ENCODE measurements around the gene ZBTB49. TPM values are rescaled to one million over a fixed set of nuclear protein-coding genes. Genes with fewer than 3 reads are reported as not detected.

ZBTB49 gene
- total and polyA plus RNA-seq, 8 donors, result 4.8 to 13.5 (median 9.7) TPM

DNA sequence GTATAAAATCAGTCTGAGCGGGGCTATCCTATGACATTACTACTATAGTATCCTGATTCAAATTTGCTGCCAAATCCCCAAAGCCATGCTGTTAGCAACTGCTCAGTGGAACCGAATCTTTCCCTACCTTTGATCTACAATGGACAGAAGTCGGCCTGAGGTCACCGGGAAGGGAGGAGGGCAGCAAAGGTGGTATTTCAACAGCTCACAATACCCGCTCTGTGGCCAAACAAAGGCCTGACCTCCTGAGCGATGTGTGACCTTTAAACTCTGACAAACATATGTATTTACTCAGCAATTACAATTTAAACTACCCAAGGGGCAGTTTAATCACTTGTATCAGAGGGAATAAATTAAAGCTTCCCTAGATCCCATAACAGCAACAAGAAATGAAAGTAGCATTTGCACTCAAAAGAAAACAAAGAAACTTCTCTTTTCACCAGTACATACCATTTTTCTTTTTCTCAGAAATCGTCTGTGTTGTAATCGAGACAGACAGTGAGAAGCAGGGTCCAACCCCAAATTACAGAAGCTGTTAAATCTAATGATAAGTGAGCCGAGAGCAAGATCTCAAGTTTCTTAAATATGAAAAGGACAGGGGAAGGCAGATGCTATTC, 30.5 kb upstream of the ZBTB49 start:
- H3K4me1 ChIP-seq, result no peaks in the 10 kb centered on the region
- intact Hi-C loops (cut with DNase I), result no loop called here
- ATAC-seq (peak; percentile 20), DNase-seq (no peak)
- H3K27ac ChIP-seq, result no peak overlapping the region
- H3K36me3 ChIP-seq, result no peaks in the 10 kb centered on the region
- TF ChIP-seq, protein P1, sequence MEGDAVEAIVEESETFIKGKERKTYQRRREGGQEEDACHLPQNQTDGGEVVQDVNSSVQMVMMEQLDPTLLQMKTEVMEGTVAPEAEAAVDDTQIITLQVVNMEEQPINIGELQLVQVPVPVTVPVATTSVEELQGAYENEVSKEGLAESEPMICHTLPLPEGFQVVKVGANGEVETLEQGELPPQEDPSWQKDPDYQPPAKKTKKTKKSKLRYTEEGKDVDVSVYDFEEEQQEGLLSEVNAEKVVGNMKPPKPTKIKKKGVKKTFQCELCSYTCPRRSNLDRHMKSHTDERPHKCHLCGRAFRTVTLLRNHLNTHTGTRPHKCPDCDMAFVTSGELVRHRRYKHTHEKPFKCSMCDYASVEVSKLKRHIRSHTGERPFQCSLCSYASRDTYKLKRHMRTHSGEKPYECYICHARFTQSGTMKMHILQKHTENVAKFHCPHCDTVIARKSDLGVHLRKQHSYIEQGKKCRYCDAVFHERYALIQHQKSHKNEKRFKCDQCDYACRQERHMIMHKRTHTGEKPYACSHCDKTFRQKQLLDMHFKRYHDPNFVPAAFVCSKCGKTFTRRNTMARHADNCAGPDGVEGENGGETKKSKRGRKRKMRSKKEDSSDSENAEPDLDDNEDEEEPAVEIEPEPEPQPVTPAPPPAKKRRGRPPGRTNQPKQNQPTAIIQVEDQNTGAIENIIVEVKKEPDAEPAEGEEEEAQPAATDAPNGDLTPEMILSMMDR (IDR thresholded peaks at IDR 0.05), result no peak
- no peaks in the 10 kb centered on the region for H3K9me3 ChIP-seq
- no peaks in the 10 kb centered on the region for H3K27me3 ChIP-seq
- H3K4me3 ChIP-seq, result no peak overlapping the region

DNA sequence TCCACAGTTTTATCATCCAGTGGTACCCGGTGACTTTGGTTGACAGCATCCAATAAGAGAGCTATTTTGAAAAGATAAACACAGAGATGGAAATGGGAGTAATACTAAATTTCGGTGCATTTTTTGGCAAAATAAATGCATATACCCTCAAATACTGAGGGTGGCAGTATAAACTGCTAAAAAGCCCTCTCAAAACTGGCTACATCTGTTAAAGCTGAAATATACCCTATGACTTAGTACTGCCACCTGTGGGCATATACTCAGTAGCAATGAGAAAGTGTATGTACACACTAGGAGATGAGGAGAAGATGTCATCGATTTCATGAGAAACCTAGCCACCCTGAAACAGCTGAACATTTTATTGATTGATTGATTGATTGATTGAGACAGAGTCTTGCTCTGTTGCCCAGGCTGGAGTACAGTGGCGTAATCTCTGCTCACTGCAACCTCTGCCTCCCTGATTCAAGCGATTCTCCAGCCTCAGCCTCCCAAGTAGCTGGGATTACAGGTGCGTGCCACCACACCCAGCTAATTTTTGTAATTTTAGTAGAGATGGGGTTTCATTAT, 29.8 kb upstream of the ZBTB49 start:
- ATAC-seq (peak; percentile 84), DNase-seq (peak in 1 of 4 donors; percentile 12)
- intact Hi-C loops (cut with DNase I), result no loop called here
- H3K4me1 ChIP-seq, result no peaks in the 10 kb centered on the region
- H3K4me3 ChIP-seq, result no peak overlapping the region
- no peak overlapping the region for H3K27ac ChIP-seq
- no peaks in the 10 kb centered on the region for H3K36me3 ChIP-seq
- no peaks in the 10 kb centered on the region for H3K27me3 ChIP-seq
- H3K9me3 ChIP-seq, result no peaks in the 10 kb centered on the region
- TF ChIP-seq, protein P1 (IDR thresholded peaks at IDR 0.05), result peak in 1 of 2 donors; percentile 39

DNA sequence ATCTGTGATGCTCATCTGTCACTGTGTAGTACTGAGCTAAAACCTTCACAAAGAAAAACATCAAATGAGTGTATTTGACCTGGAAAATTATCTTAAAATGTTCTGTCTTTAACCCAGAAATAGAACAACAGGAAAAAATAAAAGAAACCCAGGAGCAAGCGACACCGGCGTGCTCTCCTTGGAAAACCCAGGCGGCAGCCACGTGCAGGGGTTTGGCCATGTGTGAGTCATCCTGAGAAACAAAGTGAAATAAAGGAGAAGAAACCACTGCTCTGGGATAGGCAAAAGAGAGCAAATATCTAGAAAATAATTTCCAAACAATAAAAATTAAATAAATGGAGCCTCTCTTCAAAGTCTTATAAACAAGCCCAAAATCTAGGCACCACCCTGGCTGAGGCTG, 22.1 kb upstream of the ZBTB49 start:
- no peak for DNase-seq
- Histone ChIP-seq H3K27ac (peak overlapping the region in 1 of 2 donors; percentile 80), H3K9me3 (no peaks in the 10 kb centered on the region), H3K4me1 (peaks cover 0 to 6% of the 10 kb centered on the region in 2 donors), H3K4me3 (no peak overlapping the region), H3K27me3 (no peaks in the 10 kb centered on the region), H3K36me3 (peaks cover 0 to 40% of the 10 kb centered on the region in 2 donors)
- intact Hi-C loops (cut with DNase I), result no loop called here
- ATAC-seq, result peak; percentile 21
- TF ChIP-seq, protein P1 (IDR thresholded peaks at IDR 0.05), result no peak

DNA sequence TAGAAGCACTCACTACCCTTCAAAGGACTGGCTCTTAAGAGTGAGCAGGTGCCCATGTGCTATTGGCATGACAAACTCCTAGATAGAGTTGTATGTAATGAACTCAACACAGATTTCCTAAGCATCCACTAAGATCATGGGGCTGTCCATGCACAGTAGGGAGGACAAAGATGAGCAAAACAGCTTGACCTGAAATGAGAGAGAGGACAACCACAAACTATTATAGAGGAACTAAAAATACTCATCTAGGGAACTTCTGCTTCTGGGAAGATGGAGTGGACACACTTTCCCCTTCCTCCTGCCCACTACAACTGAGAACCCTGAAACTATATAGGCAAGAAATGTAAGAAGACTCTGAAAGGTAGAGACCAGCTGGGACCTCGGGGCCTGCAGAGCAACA, 21.3 kb upstream of the ZBTB49 start:
- no peaks in the 10 kb centered on the region for H3K27me3 ChIP-seq
- intact Hi-C loops (cut with DNase I), result no loop called here
- H3K4me1 ChIP-seq, result peaks cover 0 to 6% of the 10 kb centered on the region in 2 donors
- TF ChIP-seq, protein P1 (IDR thresholded peaks at IDR 0.05), result no peak
- no peaks in the 10 kb centered on the region for H3K9me3 ChIP-seq
- peak overlapping the region; percentile 36 to 80 for H3K27ac ChIP-seq
- DNase-seq (no peak), ATAC-seq (peak; percentile 66)
- H3K36me3 ChIP-seq, result peaks cover 0 to 47% of the 10 kb centered on the region in 2 donors
- no peak overlapping the region for H3K4me3 ChIP-seq

DNA sequence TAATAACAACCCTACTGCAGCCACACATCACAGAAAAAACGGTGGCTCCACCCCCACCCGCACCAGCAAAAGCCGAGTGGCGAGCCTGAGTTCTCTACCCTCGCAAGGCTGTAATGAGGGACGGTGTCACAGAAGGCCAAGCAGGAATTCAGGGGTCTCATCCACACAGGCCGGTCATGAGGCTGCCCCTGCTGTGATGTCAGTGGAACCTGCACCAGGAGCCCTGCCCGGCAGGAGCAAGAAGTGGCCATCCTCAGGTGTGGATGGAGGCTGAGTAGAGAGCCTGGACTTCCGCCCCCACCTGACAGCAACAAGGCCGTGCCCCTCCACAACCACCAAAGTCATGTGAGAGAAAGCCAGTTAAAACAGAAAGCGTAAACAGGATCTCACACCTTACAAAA, 20.7 kb upstream of the ZBTB49 start:
- Histone ChIP-seq H3K27ac (peak overlapping the region; percentile 36 to 80), H3K9me3 (no peaks in the 10 kb centered on the region), H3K4me1 (peaks cover 0 to 6% of the 10 kb centered on the region in 2 donors), H3K4me3 (no peak overlapping the region), H3K27me3 (no peaks in the 10 kb centered on the region), H3K36me3 (peaks cover 0 to 53% of the 10 kb centered on the region in 2 donors)
- no peak for ATAC-seq
- TF ChIP-seq, protein P1 (IDR thresholded peaks at IDR 0.05), result no peak
- no peak for DNase-seq
- intact Hi-C loops (cut with DNase I), result no loop called here
